GM10266 (cell line): Measurements from ENCODE around the gene ARL3.

Source experiments
- DNase-seq: peaks from one replicate; pipeline ENCODE4 v3.0.0; 2012; ENCODE audit errors: extremely low spot score
- TF ChIP-seq, protein P1 (sequence below): IDR thresholded peaks from 2 replicates; pipeline ENCODE4 v1.5.1; 2012; ENCODE audit warnings: mild to moderate bottlenecking, low read depth; ENCODE audit not compliant: control insufficient read depth, insufficient read depth; ENCODE audit errors: missing control alignments

The ARL3 gene

DNA sequence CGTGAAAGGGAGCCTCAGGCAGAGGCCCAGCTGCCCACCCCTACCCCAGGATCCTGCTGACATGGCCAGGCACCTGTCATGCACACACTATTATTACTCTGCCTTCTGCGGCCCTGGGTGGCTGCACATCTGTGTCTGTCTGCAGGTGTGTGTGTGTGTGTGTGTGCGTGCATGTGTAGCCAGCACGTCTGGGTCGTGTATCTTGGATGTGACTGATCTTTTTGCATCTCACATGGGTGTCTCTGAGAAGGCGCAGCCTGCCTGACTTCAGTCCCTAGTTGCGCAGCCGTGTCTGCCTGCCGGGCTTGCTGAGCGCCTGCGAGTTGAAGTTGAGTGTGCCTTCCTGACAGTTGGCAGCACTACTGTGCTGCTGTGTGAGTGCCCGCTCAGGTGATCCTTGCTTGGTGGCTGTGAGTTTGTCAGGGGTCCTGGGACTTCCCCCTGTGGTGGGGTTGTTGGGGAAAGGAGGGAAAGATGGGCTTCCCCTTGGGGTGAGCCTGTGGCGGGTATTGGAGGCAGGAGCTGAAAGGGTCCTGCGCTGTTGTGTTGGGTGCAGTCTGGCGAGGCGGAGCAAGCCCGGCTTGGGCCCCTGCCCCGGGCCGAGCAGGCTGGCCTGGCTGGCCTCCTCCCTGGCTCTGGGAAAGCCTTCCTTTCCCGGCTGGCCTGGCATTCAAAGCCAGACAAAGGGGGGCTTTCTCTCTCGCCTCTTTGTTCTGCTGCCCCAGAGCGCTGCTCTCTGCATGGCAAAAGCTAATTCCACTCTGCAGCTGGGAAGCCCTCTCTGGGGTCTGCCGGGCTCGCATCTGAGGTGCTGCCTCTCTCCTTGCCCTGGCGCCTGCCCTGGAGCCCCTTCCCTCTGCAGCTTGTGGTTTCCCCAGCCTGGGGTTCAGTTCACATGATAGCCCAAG, 65.1 kb downstream of the ARL3 start:
- TF ChIP-seq, protein P1, sequence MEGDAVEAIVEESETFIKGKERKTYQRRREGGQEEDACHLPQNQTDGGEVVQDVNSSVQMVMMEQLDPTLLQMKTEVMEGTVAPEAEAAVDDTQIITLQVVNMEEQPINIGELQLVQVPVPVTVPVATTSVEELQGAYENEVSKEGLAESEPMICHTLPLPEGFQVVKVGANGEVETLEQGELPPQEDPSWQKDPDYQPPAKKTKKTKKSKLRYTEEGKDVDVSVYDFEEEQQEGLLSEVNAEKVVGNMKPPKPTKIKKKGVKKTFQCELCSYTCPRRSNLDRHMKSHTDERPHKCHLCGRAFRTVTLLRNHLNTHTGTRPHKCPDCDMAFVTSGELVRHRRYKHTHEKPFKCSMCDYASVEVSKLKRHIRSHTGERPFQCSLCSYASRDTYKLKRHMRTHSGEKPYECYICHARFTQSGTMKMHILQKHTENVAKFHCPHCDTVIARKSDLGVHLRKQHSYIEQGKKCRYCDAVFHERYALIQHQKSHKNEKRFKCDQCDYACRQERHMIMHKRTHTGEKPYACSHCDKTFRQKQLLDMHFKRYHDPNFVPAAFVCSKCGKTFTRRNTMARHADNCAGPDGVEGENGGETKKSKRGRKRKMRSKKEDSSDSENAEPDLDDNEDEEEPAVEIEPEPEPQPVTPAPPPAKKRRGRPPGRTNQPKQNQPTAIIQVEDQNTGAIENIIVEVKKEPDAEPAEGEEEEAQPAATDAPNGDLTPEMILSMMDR, result no peak

DNA sequence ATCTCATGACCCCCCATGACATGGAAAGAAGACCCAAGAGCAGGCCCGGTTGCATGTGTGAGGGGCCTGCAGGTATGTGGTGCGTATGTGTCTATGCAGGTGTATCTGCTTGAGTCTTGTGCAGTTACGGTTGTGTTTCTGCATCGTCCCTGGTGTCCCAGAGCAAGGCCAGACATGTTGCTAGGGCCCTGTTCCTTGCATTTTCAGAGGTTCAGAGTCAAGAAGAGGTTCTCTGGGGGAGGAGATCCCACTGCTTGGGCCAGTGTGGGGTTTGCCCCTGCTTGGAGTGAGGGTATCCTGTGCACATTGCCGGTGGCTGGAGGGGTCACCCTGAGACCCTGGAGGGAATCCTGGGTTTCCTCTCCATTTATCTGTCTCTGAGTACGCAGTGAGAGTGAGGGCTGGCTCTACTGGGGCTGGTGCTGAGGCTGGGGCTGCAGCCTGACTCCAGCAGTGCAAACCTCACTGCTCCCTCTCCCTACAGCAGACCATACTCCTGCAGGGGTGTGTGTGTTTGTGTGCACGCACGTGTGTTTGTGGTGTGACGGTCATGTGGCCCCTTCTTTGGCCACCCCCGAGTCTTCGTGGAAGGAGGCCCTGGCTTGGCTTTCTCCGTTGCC, 65.8 kb downstream of the ARL3 start:
- TF ChIP-seq, protein P1, result no peak
- DNase-seq, result no peak

More for the DNA sequence above, 65.1 kb downstream of the ARL3 start:
- DNase-seq, result no peak

DNA sequence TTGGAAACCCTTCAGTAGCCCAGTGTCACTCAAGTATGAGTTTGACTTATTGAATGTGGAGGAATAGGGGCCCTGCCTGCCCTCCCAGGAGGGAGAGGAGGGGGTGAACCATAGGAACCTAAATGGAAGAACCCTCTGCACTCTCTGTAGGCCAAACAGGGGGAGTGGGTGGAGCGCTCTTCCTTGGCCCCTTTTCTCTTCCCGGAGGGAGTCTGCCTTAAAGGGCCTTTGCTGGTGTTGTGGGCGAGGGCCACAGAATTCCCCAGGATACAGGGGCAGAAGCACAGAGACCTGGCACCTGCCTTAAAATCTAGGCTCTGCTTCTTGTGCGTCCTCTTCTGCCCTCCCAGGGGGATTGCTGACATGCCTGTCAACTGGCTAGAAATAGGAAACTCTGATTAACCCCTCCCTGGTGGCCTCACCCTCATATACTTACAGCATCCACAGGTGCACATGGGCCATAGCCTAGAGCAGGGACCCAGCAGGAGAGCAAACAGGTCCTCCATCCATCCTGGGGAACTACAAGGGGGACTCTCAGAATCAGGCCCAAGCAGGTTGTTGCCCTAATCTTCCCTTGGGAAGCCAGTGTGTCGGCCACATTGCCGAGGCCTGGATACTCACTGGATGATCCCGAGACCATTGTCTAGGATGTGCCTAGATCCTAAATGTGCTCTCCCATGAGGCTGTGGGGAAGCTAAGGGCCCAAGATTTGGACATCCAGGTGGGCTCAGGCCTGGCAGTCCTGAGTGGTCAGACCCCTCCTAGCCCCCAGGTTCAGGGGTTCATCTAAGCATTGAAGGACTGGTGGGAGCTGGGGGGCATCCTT, 66.5 kb downstream of the ARL3 start:
- no peak for DNase-seq
- TF ChIP-seq, protein P1, result no peak

DNA sequence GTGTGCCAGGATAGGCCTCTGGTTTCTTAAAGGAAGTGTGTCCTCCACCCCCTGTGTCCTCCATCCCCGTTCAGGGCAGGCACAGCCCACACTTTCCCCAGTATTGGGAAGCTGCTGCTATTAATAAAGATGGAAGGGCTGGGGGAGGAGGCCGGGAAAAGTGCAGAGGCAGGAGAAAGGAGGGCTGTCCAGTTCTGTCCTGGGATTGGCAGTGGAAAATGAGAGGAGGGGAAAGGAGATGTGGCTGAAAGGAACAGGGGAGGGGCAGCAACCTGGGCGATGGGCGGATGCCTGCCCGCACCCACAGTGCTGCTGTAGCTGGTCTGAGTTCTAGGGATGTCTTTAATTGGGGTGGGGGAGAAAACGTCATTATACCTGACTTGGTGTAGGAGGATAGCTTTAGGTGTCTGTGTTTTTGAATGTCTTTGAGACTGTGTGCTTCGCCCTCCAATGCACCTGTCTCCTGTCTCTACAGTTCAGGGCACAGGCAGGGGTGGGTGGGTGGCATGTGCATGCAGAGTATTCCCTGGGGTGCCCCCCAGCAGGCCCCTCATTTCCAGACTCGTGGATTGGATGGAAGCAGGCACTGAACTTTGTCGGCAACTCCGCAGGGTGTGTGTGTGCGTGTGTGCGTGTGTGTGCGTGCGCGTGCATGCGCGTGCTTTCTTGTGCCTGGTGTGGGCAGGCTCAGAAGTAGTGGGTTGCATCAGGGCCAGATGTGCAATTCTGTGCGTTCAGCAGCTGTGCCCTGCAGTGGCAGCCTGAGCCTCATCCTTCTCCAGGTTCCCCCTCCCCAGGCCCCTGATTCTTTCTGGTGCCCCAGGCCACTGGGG, 67.4 kb downstream of the ARL3 start:
- TF ChIP-seq, protein P1, result no peak

DNA sequence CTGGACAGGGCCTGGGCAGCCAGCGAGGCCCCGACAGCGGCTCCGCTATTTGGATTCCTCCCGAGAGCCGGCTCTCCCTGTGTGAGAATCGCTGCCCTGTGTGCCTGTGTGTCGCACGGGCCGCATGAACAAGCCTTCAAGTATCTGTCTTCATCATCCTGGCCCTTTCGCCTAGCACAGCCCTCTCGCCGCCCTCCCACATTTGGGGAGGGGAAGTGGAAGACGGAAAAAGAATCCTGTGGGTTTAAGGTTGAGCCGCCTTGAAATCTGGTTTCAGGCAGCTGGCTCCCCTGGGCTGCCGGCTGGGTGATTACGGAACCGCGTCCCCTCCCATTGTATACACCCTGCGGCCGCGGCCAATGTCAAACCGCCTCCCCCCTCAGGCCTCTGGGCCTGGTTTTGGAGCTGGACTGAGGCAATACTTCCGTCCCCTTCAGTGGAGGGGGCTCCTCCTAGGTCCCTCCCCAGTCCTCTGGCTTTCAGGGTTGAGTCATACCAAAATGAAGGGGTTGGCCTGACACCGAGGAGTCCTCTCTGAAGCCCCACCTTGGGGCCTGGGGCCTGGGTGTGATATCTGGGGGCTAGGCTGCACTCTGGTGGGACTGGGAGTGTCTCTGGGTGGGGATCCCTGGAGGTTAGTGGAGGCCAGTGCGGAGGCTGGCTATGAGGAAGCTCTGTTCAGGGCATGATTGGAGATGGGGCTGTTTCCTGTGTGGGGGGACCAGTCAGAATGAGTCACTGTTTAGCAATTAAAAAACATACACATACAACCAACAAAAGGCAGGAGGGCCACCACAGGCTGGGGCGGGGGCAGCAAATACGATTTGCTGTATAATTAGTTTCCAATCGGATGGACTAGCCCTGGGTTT, 68.2 kb downstream of the ARL3 start:
- peak; percentile 79 for DNase-seq
- TF ChIP-seq, protein P1, result no peak

More for the DNA sequence above, 67.4 kb downstream of the ARL3 start:
- no peak for DNase-seq

DNA sequence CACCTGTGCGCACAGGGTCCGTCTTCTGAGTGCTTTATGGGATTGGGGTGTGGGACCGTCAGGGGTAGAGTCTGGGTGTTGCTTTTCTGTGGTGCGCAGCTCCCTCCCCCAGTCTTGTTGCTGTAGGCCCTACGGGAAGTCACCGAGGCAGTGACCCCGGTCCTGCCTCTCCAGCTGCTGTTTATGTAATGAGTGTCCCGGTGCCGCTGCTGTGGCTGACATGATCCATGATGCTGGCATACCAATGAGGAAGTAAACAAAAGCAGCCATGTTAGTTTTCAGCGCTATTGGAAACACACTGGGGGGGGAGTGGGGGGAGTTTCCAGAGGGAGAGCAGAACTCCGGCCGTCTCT, 68.8 kb downstream of the ARL3 start:
- DNase-seq, result no peak
- TF ChIP-seq, protein P1, result no peak
